ENCODE measurements around the gene SDHB. TPM values are rescaled to one million over a fixed set of nuclear protein-coding genes. Genes with fewer than 3 reads are reported as not detected.

Gene SDHB
- total RNA-seq, 1 donor from 2014 or later, result 64.1 TPM

DNA sequence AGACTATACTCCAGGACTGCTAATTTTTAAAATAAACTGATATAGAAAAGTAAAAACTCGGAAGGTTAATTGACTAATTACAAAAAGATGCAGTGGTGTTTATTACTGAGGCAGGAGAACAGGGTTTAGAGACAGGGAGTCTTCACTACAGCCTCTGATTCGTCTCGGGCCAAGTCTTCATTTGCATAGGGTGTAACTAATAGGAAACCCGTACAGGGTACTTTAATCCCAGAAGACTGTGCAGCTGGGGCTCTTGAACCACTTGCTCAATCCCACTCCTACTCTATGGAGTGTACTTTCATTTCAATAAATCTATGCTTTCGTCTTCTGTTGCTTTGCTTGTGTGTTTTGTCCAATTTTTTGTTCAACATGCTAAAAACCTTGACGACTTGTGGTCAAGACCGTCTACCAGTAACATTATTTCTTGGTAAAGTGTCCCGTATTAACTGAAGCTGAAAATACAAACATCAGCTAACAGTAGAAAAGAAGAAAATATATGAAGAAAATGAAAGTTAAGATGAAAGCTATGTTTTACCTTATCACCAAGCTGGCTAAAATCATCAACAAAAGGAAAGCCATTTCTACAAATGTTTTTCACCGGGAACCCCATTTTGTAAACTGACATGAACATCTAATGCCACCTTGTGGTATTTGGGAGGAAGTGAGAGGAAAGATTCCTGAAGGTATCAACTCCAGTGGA lies 8.0 kb downstream of the SDHB start:
- DNase-seq (ENCODE audit: low spot score), result no peak

DNA sequence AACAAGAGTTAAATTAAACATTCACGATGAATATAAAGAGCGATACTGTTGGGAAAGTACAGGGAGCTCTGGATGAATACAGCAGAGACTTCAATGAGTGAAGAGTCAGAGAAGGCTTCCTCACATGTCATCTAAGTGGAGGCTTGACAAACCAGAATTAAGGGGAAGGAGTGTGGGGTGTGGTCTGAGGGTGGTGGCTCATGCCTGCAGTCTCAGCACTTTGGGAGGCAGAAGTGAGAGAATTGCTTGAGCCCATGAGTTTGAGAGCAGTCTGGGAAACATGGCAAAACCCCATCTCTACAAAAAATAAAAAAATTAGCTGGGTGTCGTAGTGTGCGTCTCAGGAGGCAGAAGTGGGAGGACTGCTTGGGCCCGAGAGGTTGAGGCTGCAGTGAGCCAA lies 8.7 kb downstream of the SDHB start:
- DNase-seq (ENCODE audit: low spot score), result no peak

DNA sequence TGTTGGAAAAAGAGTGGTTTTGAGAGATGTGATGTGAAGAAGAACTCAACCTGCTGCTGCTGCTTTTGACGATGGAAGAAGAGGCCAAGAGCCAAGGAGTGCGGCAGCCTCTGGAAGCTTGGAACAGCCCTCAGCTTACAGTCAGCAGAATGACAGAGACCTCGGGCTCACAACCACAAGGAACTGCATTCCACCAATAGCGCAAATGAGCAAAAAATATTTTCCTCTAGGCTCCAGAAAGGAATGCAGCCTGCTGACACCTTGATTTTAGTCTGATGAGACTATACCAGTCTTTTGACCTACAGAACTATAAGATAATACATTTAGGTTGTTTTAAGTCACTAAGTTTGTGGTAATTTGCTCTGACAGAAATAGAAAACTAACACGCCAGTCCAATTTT lies 10.2 kb downstream of the SDHB start:
- DNase-seq (ENCODE audit: low spot score), result no peak

DNA sequence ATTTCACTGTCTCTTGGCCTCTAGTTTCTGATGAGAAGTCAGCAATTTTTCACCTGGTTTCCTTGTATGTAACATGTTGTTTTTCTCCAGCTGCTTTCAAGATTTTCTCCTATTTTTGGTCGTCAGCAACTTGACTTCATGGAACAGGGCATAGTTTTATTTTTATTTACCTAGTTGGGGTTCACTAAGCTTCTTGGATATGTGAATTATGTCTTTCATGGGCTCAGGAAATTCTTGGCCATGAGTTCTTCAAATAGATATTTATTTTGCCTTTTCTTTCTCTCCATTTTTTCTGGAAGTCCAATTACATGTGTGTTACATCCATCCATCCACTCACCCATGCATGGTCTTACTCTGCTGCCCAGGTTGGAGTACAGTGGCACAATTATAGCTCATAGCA lies 13.7 kb downstream of the SDHB start:
- DNase-seq (ENCODE audit: low spot score), result no peak

DNA sequence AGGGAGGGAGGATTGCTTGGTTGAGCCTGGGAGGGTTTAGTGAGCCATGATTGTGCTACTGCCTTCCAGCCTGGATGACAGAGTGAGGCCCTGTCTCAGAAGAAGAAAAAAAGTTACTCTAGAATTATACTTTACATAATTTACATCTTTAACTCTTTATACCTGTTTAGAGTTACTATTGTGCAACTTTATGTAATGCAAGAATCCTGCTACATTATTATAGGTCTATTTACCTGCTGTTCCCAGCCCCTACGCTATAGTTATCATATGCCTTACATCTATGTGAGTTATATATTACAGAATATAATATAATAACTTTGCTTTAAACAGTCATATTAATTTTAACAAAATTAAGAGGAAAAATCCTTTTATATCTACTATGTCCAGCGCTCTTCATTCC lies 14.3 kb downstream of the SDHB start:
- DNase-seq (ENCODE audit: low spot score), result no peak

DNA sequence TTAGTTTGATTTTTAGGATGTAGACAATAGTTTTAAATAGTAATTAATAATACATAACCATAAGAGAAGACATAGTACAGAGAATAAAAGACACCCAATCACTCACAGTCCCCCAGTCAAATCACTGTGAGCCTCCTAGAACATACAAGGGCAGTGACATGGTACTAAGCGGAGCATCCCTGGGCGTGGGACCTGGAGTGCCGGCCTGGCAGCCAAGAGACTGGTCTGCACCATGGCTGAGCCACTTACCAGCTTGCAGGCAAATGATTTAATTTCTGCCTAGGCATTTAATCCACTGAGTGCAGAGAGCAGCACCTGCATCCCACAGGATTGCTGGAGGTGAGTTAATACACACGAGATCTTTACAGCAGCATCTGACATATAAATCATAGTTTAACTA lies 20.4 kb downstream of the SDHB start:
- DNase-seq (ENCODE audit: low spot score), result no peak

DNA sequence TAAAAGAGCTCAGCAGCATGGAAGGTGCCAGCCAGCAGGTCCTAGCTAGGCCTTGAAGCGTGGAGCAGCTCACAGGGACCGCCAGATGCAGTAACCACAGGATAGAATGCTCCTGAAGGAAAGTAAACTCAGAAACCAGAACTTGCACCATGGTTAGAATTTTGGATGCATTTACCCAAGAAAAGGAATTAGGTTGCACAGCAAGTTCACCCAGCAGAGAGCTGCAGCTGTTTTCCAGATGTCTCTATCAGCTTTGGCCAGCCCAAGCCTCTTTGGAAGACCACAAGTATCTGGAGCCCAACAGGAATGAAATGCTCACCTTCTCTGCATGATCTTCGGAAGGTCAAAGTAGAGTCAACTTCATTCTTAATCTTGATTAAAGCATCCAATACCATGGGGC lies 21.1 kb downstream of the SDHB start:
- DNase-seq (ENCODE audit: low spot score), result no peak

DNA sequence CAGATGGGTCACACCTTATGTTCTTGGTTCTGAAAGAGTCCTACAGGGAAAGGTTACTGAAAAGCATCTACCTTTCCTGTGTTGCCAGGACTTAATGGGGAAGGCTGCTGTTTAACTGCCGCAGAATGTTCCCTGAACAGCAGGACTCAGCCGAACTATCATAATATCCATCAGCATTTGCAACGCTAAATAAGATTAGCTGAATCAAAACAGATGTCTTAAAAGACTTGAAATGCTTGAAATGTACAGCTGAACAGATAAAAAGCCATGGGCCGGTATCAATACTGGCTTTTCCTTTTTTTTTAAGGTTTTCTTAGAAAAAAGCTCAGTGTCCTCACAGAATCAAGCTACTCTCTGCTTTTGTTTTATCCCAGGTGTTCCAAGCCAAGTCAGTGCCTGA lies 22.4 kb downstream of the SDHB start:
- no peak for DNase-seq (ENCODE audit: low spot score)

DNA sequence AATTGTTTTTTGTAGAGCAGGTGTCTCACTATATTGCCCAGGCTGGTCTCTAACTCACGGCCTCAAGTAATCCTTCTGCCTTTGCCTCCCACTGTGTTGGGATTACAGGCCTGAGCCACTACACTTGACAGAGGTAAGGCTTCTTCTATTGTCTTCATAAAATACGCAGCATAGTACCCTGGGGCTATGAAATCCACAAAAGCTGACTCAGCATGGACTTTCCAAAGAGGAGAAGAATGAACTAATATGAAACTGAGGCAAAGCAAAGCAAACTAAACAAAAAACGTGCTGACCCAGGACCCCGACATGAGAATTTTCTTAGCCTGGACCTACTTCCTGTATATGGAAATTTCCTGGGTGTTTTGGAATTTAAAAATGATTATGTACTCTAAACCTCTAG lies 23.6 kb downstream of the SDHB start:
- no peak for DNase-seq (ENCODE audit: low spot score)

DNA sequence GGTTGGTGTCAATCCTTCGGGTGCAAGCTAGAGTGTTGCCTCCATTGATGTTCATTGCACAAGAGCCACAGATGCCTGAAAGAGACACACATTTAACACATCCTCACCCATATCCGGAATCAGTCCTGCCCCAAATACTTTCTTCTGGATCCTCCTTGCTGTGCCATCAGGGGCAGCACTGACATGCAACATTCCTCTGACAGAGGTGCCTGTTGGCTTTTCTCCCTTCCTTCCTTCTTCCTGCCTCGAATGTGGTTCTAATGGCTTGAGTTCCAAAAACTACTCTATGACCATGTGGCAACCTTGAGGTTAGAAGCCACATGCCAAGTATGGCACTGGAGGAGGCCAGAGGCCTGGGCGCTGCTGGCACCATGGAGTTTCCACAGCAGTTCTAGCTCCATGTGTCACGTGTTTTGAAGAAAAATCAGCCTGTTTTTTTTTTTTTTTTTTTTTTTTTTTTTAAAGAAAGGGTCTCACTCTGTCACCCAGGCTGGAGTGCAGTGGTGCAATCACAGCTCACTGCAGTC lies 25.1 kb downstream of the SDHB start:
- no peak for DNase-seq (ENCODE audit: low spot score)

DNA sequence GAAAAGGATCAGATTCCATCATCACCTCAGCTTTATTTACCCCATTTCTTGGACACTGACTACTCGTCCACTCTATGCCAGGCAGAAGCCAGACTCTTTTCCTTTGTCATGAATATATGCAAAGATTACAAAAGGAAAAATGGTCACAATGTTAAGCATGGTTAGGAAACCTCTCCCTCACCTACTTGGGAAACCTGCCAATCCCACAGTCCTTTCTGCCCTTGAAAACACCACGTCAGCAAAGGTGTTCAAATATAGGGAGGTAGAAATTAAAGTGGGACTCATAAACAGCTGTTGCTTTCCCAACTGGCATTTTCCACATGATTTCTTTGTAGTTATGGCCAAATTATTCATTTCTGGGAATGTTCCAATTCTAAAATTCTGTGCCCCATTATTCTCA lies 25.9 kb downstream of the SDHB start:
- DNase-seq (ENCODE audit: low spot score), result no peak

DNA sequence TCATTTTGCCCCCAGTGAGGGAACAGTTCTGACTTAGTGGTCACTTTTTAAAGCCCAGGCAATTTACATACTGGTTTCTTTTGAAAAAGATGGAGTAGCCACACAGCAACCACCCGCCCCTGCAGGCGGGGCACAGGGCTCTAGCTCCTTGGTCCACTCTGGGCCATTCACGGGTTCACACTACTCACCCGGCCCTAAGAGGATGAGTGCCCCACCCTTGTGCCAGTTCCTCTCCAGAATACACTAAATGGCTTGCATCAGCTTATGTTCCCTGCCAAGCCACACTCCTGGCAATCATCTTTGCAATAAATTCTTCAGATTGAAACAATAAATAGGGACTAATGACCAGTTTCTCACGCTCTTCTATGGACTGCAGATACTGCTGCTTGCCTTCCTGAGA lies 26.4 kb downstream of the SDHB start:
- no peak for DNase-seq (ENCODE audit: low spot score)

DNA sequence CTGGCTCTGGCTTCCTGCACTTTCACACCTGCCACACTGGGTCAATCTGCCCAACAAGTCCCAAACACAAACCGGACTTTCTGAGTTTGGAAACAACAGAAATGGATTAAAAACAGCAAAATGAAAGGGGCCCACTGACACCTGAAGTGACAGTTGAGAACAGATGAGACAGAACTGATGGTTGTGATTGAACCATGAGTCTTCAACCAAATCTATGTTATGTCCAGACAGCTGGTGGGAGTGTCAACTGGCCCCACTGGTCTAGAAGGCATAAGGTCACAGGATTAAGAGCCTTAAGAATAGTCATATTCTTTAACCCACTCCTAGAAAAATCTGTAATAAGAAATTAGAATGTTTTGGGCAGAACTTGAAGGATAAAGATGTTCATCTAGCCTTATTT lies 29.1 kb downstream of the SDHB start:
- DNase-seq (ENCODE audit: low spot score), result no peak

DNA sequence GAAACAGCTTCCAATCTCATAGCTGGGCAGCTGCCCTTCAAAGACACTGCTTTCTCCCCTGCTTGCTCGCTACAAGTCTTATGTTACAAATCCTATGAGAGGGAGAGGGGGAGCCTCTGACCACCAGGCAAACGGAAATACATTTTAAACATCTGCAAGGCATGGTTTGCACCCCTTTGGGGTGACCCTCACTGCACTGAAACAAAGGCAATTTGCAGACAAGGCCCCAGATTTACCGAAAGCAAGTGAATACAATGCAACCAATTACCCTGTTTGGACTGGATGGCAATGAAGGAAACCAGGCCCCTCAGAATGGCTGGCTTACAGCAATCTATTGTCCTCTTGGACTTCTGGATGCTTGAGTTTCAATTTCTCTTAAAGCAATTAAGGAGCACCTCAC lies 30.3 kb downstream of the SDHB start:
- no peak for DNase-seq (ENCODE audit: low spot score)

DNA sequence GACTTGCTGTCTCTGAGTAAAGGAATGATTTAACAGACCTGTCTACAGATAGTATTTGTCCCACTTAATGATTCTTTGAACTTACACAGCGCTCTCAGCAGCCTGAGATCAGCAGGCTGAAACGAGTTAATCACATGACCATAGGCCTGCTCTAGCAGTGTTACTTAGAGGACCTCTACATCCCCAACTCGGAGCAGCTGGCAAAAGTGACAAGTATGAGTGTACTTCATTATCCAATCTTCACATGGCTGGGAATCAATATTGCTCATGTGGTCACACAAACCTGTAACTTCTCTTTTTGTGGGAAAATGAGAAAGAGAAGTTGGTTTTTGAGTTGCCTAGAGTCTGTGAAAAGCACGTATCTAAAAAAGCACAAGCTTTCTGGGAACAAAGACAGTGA lies 30.7 kb downstream of the SDHB start:
- DNase-seq (ENCODE audit: low spot score), result no peak

DNA sequence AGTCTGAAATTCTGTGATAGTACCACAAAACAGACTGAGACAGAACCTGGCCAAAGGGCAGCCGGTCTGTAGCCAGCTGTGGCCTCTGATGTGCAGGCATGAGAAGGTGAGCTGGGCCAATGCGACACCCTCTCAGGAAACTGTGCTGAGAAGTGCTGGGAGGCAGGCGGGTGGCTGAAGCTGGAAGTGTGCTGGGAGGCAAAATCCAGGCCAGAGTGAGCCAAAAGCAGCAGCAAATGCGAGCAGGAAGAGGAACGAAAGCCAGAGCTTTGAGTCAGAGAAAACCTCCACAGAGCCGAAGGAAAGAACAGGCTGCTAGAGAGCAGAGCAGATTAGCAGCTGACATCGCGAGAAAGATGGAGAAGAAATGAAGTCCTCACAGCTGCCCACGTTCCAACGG lies 31.9 kb downstream of the SDHB start:
- no peak for DNase-seq (ENCODE audit: low spot score)

DNA sequence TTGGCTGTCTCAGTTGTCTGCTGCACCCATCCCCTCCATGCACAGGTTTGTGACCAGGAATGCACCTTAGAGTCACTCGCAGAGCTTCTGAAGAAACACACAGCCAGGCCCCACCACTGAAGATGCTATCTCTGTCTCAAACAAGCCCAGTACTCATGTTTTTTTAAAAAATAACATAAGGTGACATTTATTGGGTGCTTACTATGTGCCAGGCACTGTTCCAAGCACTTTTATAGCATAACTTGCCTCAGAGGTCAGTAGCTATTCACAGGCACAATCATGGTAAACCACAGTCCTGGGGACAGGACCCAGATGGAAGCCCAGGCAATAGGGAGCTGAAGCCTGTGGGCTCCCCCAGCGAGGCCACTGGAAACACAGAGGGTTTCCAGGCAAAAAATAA lies 33.3 kb downstream of the SDHB start:
- DNase-seq (ENCODE audit: low spot score), result no peak

DNA sequence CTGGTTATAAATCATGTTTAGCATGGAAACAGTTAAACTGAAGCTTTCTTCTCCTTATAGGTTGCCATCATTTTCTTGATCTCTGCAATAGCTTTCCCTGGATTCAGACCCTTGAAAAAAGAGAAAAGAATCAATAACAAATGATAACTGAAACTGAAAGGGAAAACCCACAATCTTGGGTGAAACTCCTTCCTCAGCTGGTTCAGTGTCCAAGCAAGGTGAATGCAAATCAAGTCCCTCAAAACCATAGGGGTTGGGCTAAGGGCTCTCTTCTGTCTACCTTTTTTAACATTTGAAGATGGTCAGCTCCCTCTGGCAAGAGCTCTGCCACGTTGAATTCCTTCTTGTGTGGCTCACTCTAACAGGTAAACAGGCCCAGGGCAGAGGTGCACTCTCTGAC lies 35.0 kb downstream of the SDHB start:
- no peak for DNase-seq (ENCODE audit: low spot score)

DNA sequence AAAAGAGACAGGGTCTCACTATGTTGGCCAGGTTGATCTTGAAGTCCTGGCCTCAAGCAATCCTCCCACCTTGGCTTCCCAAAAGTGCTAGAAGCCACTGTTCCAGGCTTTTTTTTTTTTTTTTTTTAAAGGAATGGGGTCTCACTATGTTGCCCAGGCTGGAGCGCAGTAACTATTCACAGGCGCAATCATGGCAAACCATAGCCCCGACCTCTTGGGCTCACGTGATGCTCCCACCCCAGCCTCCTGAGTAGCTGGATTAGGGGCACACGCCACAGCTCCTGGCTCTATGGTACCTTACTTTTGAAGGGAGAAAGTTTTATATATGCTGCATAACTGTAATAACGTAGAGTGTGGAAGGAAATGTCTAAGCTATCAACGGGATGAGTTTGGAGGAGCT lies 36.4 kb downstream of the SDHB start:
- DNase-seq (ENCODE audit: low spot score), result no peak

DNA sequence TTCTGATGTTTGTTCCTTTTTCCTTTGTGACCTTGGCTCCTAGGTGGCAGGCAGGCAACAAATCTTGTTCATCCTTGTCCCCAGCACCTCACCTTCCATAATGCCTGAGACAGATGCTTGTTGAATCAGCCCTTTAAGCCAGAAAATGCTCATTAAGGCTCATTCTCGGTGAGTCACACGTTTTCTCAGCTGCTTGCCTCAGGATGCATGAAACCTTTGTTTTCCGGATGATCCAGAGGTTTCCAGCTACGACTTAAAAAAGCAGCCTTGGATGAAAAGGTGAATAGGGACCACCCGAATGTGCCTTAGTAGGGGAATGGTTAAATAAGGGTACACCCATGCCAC lies 37.5 kb downstream of the SDHB start:
- no peak for DNase-seq (ENCODE audit: low spot score)

DNA sequence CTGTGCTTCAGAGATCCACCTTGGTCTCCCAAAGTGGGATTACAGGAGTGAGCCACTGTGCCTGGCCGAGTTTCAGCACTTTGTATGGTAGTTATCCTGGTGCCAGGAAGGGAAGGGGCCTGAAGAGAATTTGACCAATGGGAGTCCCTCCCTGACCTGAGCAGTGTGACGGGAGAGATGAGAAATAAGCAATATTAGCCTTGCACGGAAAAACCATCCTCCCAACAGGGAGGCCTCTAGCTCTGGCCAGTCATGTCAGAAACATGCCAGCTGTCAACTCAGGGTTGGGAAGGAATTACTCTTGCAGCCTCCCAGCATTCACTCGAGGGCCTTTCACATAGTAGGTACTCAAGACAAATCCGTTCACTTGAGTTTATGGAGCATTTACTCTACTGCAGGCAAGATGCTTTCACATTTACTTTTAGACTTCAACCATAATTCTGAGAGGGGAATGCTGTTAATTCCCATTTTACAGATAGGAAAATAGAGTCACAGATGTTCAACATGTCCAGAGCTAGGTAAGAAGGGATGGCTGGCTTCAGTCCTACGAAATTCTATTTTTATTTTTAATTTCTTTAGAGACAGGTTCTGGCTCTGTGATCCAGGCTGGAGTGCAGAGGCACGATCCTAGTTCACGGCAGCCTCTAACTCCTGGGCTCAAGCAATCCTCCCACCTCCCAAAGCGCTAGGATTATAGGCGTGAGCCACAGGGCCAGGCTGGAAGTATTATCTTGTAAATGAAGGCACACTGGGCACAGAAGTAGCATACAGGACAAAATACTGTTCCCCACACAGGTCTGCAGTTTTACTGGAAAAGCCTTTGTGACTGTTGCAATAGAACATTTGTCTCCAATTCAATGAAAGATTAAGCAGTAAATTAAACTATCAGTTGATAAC lies 38.9 kb downstream of the SDHB start:
- no peak for DNase-seq (ENCODE audit: low spot score)

DNA sequence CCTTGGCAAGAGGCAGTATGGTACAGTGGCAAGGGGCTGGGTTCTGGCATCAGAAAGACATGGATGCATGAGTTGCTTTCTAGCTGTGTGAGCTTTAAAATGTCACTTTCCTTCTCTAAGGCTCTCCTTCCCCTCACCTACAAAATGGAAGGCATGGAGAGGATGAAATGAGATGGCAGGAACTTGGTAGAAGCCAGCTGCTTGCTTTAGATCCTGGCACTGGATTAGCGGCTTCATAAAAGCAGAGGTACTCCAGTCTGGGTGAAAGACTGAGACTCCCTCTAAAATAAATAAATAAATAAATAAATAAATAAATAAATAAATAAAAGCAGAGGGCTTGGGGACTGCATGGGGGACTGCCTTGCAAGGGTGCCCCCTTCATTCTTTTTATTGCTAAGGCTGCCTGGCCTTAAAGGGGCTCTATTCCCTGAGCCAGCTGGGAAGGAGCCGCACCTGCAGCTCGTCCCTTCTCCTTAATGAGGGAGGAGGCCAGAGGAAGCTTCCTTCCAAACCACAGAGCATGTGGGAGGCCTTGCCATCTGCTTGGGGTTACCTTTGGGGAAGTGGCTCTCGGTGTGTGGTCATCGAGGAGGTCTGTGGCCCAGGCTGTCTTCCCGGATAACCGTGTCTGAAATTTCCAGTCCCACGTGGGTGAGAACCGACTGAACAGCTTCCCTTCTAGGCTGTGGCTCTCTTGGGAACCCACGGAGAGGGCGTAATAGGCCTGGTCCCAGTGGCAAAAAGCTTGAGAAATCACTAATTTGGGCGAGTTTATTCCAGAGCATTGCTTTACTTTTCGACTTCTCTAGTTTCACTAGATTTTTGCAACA lies 40.1 kb downstream of the SDHB start:
- DNase-seq (ENCODE audit: low spot score), result no peak
